ENCODE measurements around the gene MLH3. TPM values are rescaled to one million over a fixed set of nuclear protein-coding genes. Genes with fewer than 3 reads are reported as not detected.

The MLH3 gene
- total RNA-seq, 2 donors from 2014 or later: 27.2 to 28.2 TPM

GRCh38 chr14:74977164-74977900, 73.9 kb downstream of the MLH3 start:
- intact Hi-C loops (cut with DNase I): no loop called here
- no peak for DNase-seq (ENCODE audit: low spot score)

GRCh38 chr14:74976264-74977113, 74.8 kb downstream of the MLH3 start:
- intact Hi-C loops (cut with DNase I): no loop called here
- DNase-seq (ENCODE audit: low spot score): no peak

GRCh38 chr14:74975059-74975810, 76.0 kb downstream of the MLH3 start:
- DNase-seq (ENCODE audit: low spot score): peak; percentile 93
- intact Hi-C loops (cut with DNase I): no loop called here

- intact Hi-C loops (cut with DNase I): no loop called here
- DNase-seq (ENCODE audit: low spot score): no peak
Measured at GRCh38 chr14:74974364-74975058, 76.8 kb downstream of the MLH3 start.

GRCh38 chr14:74973905-74974363, 77.3 kb downstream of the MLH3 start:
- intact Hi-C loops (cut with DNase I): no loop called here
- no peak for DNase-seq (ENCODE audit: low spot score)

GRCh38 chr14:74973003-74973653, 78.1 kb downstream of the MLH3 start:
- intact Hi-C loops (cut with DNase I): no loop called here
- peak; percentile 93 for DNase-seq (ENCODE audit: low spot score)

- no peak for DNase-seq (ENCODE audit: low spot score)
- intact Hi-C loops (cut with DNase I): no loop called here
Measured at GRCh38 chr14:74968811-74969210, 82.5 kb downstream of the MLH3 start.

- peak; percentile 34 for DNase-seq (ENCODE audit: low spot score)
- intact Hi-C loops (cut with DNase I): no loop called here
Measured at GRCh38 chr14:74965486-74966153, 85.6 kb downstream of the MLH3 start.

GRCh38 chr14:74964787-74965485, 86.3 kb downstream of the MLH3 start:
- intact Hi-C loops (cut with DNase I): no loop called here
- DNase-seq (ENCODE audit: low spot score): no peak

Other genes starting within 250 kb of the MLH3 start
- gene PROX2, start 175.3 kb downstream of the MLH3 start, total RNA-seq: not detected
- gene DLST, start 169.6 kb downstream of the MLH3 start, total RNA-seq: 10 to 100 TPM; 70.4 to 85.0 TPM
- gene RPS6KL1, start 128.2 kb downstream of the MLH3 start, total RNA-seq: 10 to 100 TPM in 1 of 2 donors, 1 to 10 TPM in 1; 9.6 to 17.0 TPM
- gene PGF, start 95.9 kb downstream of the MLH3 start, total RNA-seq: 10 to 100 TPM in 1 of 2 donors, 1 to 10 TPM in 1; 7.7 to 11.2 TPM
- 10 to 100 TPM; 22.3 to 29.5 TPM for gene EIF2B2, start 48.5 kb downstream of the MLH3 start, total RNA-seq
- gene ACYP1, start 12.6 kb upstream of the MLH3 start, total RNA-seq: 10 to 100 TPM in 1 of 2 donors, 1 to 10 TPM in 1; 8.2 to 11.5 TPM
- gene ZC2HC1C, start 18.2 kb upstream of the MLH3 start, total RNA-seq: 1 to 10 TPM in 1 of 2 donors, under 1 TPM in 1; 0.46 to 2.3 TPM
- gene NEK9, start 75.6 kb upstream of the MLH3 start, total RNA-seq: 10 to 100 TPM; 68.7 to 86.2 TPM
- gene TMED10, start 125.1 kb upstream of the MLH3 start, total RNA-seq: 100 to 1,000 TPM; 259 to 311 TPM
- 100 to 1,000 TPM; 485 to 992 TPM for gene FOS, start 227.4 kb upstream of the MLH3 start, total RNA-seq

All from posterior vena cava (tissue), 2 donors.